Inflammatory macrophage treated with lipopolysaccharide for 1 hour (primary cell): Measurements from ENCODE around the gene PCDHGA7.
"Not testable (repeated sequence)": the region's sequence is repeated elsewhere in the genome, so short reads cannot be mapped to it uniquely, and the experiment has no call there.

Experiments
- DNase-seq, 2 donors: peaks; one replicate each; pipeline ENCODE4 v3.0.0-alpha.2; 2020 to 2022

The PCDHGA7 gene

DNA sequence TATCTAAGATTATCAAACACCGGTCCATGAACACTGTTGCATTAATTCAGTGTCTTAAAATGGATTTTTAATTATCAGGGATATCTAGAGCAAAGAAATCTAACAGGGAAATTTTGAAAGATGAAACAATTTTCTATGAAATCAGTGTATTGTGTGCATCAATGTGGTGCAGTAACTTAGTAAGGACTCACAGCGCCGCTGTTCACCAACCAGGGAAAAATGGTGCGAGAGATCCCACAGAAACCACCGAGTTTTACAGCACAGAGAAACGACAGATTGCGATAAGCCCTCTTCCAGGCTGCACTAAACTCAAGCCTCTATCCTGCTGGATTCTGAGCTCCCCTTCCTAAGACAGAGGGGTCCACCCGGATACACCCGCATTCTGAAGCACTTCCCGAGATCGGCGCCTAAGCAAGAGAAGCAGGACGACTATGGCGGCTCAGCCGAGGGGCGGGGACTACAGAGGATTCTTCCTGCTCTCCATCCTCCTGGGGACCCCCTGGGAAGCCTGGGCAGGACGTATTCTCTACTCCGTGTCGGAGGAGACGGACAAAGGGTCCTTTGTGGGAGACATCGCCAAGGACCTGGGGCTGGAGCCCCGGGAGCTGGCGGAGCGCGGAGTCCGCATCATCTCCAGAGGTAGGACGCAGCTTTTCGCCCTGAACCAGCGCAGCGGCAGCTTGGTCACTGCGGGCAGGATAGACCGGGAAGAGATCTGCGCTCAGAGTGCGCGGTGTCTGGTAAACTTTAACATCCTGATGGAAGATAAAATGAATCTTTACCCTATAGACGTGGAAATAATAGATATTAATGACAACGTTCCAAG lies at the start of gene PCDHGA7:
Gene PCDHGA7, plus strand, starts transcription at position 274 of the 826 bp plus-strand sequence. Its CDS starts 158 bp downstream, at position 432.
- DNase-seq: no peak

DNA sequence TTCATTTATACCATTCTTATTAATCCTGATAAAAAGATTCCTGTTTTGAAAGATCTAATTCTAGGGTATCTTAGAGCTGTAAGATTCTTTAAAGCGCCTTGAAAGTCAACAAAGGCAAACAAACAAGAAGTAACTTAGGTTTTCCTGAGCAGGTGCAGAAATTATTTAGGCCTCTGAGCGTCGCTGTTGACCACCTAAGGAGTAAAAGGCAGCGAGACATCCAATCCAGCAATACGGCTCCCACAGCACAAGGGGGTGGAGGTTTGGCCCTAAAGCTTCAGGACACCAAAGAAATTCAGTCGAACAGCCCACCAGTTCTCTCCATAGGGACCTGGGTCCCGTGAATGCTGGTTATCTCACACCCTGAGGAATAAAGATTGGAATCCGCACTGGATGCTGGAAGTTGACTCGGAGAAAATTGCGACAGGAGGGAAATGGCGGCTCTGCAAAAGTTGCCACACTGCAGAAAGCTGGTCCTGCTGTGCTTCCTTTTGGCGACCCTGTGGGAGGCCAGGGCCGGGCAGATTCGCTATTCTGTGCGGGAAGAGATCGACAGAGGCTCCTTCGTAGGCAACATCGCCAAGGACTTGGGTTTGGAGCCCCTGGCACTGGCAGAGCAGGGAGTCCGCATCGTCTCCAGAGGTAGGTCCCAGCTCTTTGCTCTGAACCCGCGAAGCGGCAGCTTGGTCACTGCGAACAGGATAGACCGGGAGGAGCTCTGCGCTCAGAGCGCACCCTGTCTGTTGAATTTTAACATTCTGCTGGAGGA lies 43.8 kb upstream of the PCDHGA7 start, which contains the start of gene PCDHGA2:
Gene PCDHGA2, plus strand, starts transcription at position 223 of the 769 bp plus-strand sequence.
- no peak for DNase-seq

DNA sequence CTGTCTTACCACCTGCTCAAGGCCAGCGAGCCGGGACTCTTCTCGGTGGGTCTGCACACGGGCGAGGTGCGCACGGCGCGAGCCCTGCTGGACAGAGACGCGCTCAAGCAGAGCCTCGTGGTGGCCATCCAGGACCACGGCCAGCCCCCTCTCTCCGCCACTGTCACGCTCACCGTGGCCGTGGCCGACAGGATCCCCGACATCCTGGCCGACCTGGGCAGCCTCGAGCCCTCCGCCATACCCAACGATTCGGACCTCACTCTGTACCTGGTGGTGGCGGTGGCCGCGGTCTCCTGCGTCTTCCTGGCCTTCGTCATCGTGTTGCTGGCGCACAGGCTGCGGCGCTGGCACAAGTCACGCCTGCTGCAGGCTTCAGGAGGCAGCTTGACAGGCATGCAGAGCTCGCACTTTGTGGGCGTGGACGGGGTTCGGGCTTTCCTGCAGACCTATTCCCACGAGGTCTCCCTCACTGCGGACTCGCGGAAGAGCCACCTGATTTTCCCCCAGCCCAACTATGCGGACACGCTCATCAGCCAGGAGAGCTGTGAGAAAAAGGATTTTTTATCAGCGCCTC lies 41.7 kb upstream of the PCDHGA7 start:
- not testable (repeated sequence) for DNase-seq

DNA sequence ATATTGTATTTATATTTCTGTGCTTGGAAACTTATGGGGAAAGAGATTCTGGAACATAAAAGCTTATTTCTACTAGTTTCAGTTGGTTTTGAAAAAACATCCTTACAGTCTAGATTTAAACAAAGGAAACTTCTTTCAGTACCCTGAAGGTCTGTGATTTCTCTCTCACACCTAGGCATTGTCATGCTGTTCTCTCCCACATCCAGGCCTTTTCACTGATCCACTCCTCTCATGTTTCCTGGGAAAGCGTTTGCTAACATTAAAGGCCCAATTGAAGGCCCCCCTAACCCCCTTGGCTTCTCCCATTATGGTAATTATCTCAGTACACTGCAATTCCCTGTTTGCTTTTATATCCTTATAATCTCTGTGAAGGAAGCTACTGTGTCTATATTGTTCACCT lies 39.8 kb upstream of the PCDHGA7 start:
- no peak for DNase-seq

DNA sequence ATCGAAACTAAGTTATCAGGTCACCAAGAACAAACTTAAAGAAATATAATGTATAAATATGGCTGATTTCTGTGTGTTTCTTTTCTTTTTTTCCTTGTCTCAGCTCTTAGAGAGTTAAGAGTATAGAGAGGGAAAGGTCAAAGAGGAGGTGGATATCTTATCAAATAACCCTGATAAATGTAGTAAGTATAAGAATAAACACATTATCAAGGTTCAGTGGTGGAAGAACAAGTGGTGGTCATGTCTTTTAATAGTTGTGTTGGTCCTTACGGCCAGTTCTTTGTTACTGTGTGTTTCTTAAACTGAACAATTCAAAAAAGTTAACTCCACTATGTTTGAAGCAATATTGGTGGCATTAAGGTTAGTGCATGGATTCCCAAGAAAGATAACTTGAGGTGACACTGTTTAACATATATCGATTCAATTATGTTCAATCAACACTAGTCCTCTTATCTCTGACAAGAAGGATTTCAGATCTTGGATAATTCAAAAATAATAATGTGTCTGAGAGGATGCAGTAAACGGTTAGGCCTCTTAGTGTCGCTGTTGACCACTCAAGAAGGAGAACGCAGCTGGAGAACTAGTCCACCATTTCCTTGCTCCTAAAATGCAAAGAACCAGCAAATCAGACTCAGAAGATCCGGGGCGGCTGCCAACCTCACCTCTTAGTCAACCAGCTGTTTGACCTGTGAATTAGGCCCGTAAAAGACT lies 39.1 kb upstream of the PCDHGA7 start, which contains the start of gene PCDHGA3:
Gene PCDHGA3, plus strand, starts transcription at position 588 of the 711 bp plus-strand sequence. CDS start 205 bp downstream, outside the sequence.
- DNase-seq: peak; percentile 9 to 10

DNA sequence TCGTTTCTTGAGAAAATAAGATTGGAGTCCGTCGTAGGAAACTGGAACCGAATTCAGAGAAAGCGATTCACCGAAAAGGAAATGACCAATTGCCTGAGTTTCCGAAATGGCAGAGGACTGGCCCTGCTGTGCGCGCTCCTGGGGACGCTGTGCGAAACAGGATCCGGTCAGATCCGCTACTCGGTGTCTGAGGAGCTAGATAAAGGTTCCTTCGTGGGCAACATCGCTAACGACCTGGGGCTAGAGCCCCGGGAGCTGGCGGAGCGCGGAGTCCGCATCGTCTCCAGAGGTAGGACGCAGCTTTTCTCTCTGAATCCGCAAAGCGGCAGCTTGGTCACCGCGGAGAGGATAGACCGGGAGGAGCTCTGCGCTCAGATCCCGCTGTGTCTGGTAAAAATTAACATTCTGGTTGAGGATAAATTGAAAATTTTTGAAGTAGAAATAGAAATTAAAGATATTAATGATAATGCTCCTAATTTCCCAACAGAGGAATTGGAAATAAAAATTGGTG lies 38.5 kb upstream of the PCDHGA7 start:
- no peak for DNase-seq

DNA sequence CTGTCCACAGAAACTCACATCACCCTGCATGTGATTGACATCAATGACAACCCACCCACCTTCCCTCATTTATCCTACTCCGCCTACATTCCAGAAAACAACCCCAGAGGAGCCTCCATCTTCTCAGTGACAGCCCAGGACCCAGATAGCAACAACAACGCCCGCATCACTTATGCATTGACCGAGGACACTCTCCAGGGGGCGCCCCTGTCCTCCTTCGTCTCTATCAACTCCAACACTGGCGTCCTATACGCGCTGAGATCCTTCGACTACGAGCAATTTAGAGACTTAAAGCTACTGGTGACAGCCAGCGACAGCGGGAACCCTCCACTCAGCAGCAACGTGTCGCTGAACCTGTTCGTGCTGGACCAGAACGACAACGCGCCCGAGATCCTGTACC lies 37.2 kb upstream of the PCDHGA7 start:
- no peak for DNase-seq

DNA sequence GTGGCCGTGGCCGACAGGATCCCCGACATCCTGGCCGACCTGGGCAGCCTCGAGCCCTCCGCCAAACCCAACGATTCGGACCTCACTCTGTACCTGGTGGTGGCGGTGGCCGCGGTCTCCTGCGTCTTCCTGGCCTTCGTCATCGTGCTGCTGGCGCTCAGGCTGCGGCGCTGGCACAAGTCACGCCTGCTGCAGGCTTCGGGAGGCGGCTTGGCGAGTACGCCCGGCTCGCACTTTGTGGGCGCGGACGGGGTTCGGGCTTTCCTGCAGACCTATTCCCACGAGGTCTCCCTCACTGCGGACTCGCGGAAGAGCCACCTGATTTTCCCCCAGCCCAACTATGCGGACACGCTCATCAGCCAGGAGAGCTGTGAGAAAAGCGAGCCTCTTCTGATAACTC lies 36.5 kb upstream of the PCDHGA7 start:
- DNase-seq: not testable (repeated sequence)

DNA sequence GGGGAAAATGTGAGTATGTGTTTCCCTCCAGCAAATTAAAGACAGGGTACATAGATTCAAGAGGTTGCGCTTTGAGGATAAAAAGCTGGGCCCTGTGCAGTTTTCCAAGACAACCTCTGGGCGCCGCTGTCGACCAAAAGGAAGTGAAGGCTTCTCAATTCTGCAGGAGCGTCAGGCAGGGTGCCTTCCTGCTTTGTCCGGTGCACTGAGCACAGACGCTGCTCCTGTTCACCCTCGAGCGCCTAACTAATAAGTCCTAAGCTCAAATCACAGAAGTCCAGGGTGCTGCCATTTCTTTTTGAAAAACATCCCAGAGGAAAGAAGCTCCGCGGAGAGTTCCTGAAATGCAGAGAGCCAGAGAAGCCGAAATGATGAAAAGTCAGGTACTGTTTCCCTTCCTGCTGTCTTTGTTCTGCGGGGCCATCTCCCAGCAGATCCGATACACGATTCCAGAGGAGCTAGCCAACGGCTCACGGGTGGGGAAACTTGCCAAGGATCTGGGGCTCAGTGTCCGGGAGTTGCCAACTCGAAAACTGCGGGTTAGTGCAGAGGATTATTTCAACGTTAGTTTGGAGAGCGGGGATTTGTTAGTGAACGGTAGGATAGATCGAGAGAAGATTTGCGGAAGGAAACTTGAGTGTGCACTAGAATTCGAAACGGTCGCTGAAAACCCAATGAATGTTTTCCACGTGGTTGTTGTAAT lies 32.5 kb upstream of the PCDHGA7 start, which contains the start of gene PCDHGB1:
Gene PCDHGB1, plus strand, starts transcription at position 183 of the 703 bp plus-strand sequence. Its CDS starts 162 bp downstream, at position 345.
- DNase-seq: peak in 1 of 2 donors; percentile 7

DNA sequence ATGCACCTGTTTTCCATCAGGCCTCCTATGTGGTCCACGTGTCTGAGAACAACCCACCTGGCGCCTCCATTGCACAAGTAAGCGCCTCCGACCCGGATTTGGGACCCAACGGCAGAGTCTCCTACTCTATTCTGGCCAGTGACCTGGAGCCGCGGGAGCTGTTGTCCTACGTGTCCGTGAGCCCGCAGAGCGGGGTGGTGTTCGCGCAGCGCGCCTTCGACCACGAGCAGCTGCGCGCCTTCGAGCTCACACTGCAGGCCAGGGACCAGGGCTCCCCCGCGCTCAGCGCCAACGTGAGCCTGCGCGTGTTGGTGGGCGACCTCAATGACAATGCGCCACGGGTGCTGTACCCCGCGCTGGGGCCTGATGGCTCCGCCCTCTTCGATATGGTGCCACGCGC lies 31.0 kb upstream of the PCDHGA7 start:
- DNase-seq: no peak

DNA sequence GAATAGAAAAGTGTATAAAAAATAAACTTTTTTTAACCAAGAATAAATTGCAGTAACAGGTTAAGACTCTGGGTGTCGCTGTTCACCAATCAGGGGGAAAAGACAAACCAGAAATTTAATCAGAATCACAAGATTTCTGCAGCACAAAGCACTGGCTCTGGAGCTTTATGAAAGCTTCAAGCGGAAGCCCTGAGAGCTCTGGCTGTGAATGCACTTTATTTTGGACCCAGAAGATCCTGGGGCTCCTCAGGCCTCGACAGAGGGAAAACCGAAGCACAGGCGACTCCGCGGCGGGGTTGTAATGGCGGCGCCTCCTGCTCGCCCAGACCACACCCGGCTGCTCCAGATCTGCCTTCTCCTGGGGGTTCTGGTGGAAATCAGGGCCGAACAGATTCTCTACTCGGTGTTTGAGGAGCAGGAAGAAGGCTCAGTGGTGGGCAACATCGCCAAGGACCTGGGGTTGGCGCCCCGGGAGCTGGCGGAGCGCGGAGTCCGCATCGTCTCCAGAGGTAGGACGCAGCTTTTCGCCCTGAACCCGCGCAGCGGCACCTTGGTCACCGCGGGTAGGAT lies 27.6 kb upstream of the PCDHGA7 start, which contains the start of gene PCDHGA4:
Gene PCDHGA4, plus strand, starts transcription at position 122 of the 570 bp plus-strand sequence. Its CDS starts 87 bp downstream, at position 209.
- no peak for DNase-seq

DNA sequence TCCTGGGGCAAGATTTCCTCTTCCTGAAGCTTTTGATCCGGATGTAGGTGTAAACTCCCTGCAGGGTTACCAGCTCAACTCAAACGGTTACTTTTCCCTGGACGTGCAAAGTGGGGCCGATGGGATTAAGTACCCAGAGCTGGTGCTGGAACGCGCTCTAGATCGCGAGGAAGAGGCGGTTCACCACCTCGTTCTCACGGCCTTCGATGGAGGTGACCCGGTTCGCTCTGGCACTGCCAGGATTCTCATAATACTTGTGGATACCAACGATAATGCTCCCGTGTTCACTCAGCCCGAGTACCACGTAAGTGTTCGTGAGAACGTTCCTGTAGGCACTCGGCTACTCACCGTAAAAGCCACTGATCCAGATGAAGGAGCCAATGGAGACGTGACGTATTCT lies 26.9 kb upstream of the PCDHGA7 start:
- DNase-seq: no peak

DNA sequence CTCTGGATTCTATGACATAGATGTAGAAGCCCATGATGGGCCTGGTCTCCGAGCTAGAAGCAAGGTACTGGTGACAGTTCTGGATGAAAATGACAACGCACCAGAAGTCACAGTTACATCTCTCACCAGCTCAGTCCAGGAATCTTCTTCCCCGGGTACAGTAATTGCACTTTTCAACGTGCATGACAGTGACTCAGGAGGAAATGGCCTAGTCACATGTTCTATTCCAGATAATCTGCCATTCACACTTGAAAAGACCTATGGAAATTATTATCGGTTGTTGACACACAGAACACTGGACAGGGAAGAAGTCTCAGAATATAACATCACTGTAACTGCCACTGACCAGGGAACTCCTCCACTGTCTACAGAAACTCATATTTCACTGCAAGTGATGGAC lies 26.4 kb upstream of the PCDHGA7 start:
- DNase-seq: no peak

DNA sequence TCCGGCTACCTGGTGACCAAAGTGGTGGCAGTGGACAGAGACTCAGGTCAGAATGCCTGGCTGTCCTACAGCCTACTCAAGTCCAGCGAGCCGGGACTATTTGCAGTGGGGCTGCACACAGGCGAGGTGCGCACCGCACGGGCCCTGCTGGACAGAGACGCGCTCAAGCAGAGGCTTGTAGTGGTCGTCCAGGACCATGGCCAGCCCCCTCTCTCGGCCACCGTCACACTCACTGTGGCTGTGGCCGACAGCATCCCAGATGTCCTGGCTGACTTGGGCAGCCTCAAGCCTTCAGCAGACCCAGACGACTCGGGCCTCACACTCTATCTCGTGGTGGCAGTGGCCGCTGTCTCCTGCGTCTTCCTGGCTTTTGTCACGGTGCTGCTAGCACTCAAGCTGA lies 25.6 kb upstream of the PCDHGA7 start:
- no peak for DNase-seq

DNA sequence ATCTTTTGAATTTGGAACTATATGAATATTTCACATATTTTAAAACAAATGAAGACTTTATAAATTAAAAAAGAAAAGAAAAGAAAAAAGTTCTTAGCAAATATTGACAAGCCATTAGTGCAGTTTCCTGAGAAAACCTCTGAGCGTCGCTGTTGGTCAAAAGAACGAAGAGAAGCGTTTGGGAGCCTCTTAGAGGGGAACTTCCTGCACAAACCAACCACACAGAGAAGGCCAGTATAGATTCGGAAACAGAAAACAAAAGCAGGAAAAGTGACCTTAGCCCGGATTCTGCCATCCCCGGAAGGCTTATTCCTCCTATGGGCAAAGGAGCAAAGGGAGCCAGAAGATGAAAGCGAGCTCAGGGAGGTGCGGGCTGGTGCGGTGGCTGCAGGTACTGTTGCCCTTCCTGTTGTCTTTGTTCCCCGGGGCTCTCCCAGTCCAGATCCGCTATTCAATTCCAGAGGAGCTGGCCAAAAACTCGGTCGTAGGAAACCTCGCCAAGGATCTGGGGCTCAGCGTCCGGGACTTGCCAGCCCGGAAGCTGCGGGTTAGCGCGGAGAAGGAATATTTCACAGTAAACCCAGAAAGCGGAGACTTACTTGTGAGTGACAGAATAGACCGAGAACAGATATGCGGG lies 22.6 kb upstream of the PCDHGA7 start, which contains the start of gene PCDHGB2:
Gene PCDHGB2, plus strand, starts transcription at position 205 of the 637 bp plus-strand sequence. Its CDS starts 142 bp downstream, at position 347.
- DNase-seq: peak; percentile 10 to 20

DNA sequence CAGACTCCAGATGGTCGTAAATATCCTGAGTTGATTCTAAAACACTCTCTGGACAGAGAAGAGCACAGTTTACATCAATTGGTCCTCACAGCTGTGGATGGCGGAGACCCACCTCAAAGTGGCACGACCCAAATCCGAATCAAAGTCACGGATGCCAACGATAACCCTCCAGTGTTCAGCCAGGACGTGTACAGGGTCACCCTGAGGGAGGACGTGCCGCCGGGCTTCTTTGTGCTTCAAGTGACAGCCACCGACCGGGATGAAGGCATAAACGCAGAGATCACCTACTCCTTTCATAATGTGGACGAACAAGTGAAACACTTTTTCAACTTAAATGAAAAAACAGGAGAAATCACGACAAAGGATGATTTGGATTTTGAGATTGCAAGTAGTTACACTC lies 21.9 kb upstream of the PCDHGA7 start:
- DNase-seq: no peak

DNA sequence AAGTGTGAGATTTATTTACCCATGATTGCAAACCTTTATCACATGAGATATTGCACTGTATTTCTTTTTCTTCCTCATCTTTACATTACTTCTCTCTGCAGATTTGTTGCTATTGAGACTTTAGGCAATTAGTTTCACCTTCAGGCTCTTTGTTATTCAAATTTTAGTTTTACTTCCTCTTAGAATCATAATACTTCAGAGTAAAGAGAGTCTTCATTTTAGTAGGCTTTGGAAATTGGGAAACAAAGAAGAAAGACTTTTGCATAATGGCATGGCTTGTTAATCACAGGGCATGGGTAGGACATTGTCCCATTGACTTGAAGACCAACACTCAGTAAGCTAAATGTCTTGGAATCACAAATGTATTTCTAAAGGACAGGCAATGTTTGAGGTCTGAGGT lies 19.8 kb upstream of the PCDHGA7 start:
- DNase-seq: no peak

DNA sequence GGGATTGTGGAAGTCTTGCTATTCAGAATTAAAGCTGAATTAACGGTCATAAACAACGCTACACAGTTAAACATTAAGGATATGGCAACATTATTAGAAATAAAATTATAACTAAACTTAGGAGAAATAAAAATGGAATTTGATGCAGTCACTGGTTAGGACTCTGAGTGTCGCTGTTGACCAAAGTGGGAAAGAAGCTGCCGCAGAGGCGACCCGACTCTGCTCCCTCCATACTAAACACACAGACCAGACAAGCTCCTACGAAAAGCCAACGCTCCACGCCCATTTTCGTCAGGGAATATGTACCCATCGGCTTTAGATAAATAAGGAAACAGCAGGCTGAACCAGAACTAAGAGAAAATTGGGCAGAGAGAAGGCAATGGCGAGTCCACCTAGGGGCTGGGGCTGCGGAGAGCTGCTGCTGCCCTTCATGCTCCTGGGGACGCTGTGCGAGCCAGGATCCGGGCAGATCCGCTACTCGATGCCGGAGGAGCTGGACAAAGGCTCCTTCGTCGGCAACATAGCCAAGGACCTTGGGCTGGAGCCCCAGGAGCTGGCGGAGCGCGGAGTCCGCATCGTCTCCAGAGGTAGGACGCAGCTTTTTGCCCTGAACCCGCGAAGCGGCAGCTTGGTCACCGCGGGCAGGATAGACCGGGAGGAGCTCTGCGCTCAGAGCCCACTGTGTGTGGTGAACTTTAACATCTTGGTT lies 18.4 kb upstream of the PCDHGA7 start, which contains the start of gene PCDHGA5:
Gene PCDHGA5, plus strand, starts transcription at position 211 of the 709 bp plus-strand sequence. Its CDS starts 169 bp downstream, at position 380.
- DNase-seq: no peak
